Chondrocyte (in vitro differentiated cells): Measurements from ENCODE around the gene JAG2. TPM values are rescaled to one million over a fixed set of nuclear protein-coding genes. Genes with fewer than 3 reads are reported as not detected.

Source experiments
- DNase-seq: peaks from one replicate; pipeline ENCODE4 v3.0.0; 2021; ENCODE audit warnings: mixed read lengths, low spot score
- H3K27ac Mint-ChIP-seq: one replicate; pipeline ENCODE4 v1.8.0; 2021; ENCODE audit warnings: mild to moderate bottlenecking, moderate library complexity, mixed read lengths; ENCODE audit not compliant: unreplicated experiment
- H3K27me3 Mint-ChIP-seq: 2 replicates; pipeline ENCODE4 v1.8.0; 2021; ENCODE audit warnings: low read depth, mixed read lengths
- H3K36me3 Mint-ChIP-seq: 2 replicates; pipeline ENCODE4 v1.8.0; 2021; ENCODE audit warnings: low read depth, mixed read lengths
- H3K4me1 Mint-ChIP-seq: 2 replicates; pipeline ENCODE4 v1.8.0; 2021; ENCODE audit warnings: low read depth, mild to moderate bottlenecking, mixed read lengths
- H3K4me3 Mint-ChIP-seq: one replicate; pipeline ENCODE4 v1.8.0; 2021; ENCODE audit warnings: mild to moderate bottlenecking, moderate library complexity, mixed read lengths; ENCODE audit not compliant: unreplicated experiment
- H3K9me3 Mint-ChIP-seq: 2 replicates; pipeline ENCODE4 v1.8.0; 2021; ENCODE audit warnings: low read depth, mixed read lengths
- CTCF ChIP-seq: fragments of 200-600 bp; sonication (generic); IDR thresholded peaks from 2 replicates; pipeline ENCODE4 v1.5.0; 2021; ENCODE audit warnings: antibody characterized with exemption, mild to moderate bottlenecking, moderate library complexity
- total RNA-seq: library from RNA; stranded (reverse); gene quantifications from 3 replicates; pipeline ENCODE4 v1.2.1, GENCODE V29; 2021

The JAG2 gene
- total RNA-seq, 1 donor from 2014 or later, result 18.2 TPM

GRCh38 chr14:105156414-105157375 lies 11.9 kb downstream of the JAG2 start:
- peaks cover 3% of the 10 kb centered on the region for H3K36me3 Mint-ChIP-seq
- no peak for TF ChIP-seq CTCF
- no peaks in the 10 kb centered on the region for H3K4me1 Mint-ChIP-seq
- H3K27me3 Mint-ChIP-seq, result no peaks in the 10 kb centered on the region
- H3K4me3 Mint-ChIP-seq, result no peak overlapping the region
- H3K27ac Mint-ChIP-seq, result no peak overlapping the region
- DNase-seq, result no peak
- H3K9me3 Mint-ChIP-seq, result no peaks in the 10 kb centered on the region

DNA sequence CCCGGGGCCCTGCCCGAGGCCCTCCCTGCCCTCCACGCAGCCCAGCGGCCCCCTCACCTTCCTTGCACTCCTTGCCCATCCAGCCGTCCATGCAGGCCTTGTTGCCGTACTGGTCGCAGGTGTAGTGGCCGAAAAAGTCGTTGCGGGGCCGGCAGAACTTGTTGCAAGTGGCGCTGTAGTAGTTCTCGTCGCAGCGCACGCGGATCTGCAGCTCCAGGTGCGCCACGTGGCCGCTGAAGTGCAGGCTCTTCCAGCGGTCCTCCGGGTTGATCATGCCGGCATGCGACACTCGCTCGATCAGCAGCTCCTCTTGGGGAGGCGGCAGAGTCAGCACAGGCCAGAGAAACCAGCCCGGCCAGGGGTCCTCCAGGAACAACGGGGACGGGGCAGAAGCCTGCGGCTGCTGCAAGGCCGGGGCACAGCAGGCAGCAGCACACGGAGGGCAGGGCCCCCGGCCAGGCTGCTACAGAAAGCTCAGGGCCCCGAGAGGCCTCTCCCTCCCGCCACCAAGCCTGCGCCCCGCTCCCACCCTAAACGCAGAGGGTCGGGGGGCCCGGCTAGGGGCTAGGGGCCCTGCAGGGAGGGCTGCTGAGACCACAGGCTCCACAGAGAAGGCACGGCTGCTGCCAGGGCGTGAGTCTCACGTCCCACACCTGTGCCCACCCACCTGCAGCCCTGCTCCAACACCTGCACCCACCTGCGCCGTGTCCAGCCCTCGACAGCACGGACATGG lies 12.7 kb downstream of the JAG2 start:
- Mint-ChIP-seq H3K9me3 (no peaks in the 10 kb centered on the region), H3K36me3 (peaks cover 3% of the 10 kb centered on the region), H3K27me3 (no peaks in the 10 kb centered on the region), H3K27ac (no peak overlapping the region), H3K4me3 (no peak overlapping the region), H3K4me1 (no peaks in the 10 kb centered on the region)
- no peak for DNase-seq
- no peak for TF ChIP-seq CTCF

- H3K4me1 Mint-ChIP-seq, result no peaks in the 10 kb centered on the region
- DNase-seq, result no peak
- H3K9me3 Mint-ChIP-seq, result no peaks in the 10 kb centered on the region
- peaks cover 3% of the 10 kb centered on the region for H3K36me3 Mint-ChIP-seq
- no peak overlapping the region for H3K27ac Mint-ChIP-seq
- H3K4me3 Mint-ChIP-seq, result no peak overlapping the region
- no peak for TF ChIP-seq CTCF
- H3K27me3 Mint-ChIP-seq, result no peaks in the 10 kb centered on the region
Measured at GRCh38 chr14:105155071-105155651, 13.4 kb downstream of the JAG2 start.

- Mint-ChIP-seq H3K27ac (no peak overlapping the region), H3K9me3 (no peaks in the 10 kb centered on the region), H3K27me3 (no peaks in the 10 kb centered on the region), H3K4me1 (no peaks in the 10 kb centered on the region), H3K4me3 (no peak overlapping the region), H3K36me3 (peaks cover 3% of the 10 kb centered on the region)
- no peak for TF ChIP-seq CTCF
- peak; percentile 69 for DNase-seq
Measured at GRCh38 chr14:105154476-105154871, 14.1 kb downstream of the JAG2 start.
